NCI-H2227 (cell line): ENCODE data around the gene ANGEL2.
"Not testable (repeated sequence)": the region's sequence is repeated elsewhere in the genome, so short reads cannot be mapped to it uniquely, and the experiment has no call there.

Source experiments
- DNase-seq: peaks from one replicate; lab custom pipeline; 2025; ENCODE audit not compliant: unreplicated experiment; lab: John Stamatoyannopoulos, UW

The ANGEL2 gene

GRCh38 chr1:212976586-212976985, 39.1 kb downstream of the ANGEL2 start:
- no peak for DNase-seq

DNA sequence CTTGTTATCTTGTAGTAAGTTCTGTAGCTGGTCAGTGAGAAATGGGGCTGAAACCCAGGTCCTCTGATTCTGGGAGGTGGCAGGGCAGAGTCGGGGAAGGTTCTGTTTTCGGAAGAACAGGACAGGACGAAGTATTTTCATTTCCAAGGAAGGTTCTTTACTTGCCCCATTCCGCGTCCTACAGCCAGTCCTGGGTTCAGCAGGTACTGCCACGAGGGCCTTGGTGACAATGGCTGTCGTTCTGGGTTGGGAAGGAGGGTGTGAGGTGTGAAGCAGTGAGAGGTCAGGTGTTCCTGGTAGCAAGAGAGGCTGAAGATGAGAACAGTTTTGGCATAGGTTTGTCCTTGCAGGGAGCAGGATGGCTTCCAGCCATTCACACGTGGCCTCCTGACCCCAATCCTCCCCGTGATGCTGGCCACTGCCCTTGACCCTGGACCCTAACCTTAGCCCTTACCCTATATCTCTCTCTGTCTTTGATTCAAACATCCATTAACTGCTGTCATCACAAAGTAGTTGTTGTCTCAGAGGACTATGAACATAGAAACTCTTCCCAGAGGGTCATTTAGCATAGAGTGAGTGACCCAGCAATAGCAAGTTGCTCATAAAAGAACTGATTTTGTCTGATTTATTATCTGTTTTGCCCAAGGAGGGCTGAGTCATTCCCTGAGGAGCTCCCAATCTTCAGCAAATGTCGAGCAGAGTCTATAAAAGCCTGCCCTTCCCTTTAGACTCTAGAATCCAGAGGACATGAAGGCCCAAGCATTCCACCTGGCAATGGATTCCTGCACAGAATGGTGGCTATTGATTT, 40.4 kb downstream of the ANGEL2 start:
- DNase-seq: no peak

DNA sequence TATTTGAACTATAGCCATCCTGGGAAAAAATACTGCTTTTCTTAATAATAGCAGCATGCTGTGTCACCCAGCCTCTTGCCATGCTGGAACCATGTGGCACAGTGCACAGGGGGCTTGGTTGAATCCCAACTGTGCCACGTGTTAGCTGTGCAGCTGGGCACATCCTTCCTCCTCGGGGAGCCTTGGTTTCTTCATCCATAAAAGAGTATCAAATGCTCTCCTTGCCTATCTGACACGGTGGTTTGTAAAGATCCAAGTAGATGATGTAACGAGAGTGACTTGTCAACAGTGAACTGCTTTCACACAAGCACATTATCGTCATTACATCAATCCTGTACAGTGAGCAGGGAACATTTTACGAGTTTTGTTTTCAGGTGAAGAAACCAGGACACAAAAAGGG, 41.0 kb downstream of the ANGEL2 start:
- no peak for DNase-seq

GRCh38 chr1:212973899-212974298, 41.8 kb downstream of the ANGEL2 start:
- DNase-seq: no peak

GRCh38 chr1:212973426-212973825, 42.2 kb downstream of the ANGEL2 start:
- DNase-seq: no peak

DNA sequence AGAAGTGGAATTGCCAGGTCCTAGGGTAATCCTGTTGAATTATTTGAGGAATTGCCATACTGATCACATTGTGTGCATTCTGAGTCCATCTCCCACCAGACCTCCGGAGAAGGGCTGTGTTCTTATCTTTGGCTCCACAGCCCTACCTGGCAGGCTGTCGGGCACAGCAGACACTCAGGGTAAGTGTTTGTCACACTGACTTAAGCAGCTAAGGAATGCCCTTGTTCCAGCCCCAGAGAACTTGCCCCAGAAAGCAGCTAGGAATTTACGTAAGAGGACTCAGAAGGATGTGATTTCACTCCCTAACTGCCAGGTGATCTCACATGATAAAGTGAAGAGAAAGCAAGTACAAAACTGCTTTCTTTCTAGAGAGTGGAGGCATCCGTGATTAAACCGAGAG, 44.4 kb downstream of the ANGEL2 start:
- DNase-seq: no peak

DNA sequence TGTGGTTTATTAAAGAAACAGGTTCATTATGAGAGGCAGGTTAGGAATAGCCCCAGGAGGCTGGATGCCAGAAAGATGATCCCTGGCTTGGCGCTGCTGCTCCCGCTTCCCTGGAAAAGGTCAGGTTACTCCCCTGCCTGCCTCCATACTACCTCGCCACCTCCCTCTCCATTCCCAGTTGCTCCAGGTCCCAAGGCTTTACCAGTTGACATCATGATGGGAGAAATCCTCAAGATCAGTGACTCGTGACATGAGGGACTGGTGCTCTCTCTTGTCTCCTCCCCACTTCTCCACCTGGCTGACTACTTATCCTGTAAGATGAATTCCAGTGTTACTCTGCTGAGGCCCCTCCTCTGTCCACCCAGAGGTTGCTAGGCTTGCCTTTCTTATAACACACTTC, 45.6 kb downstream of the ANGEL2 start:
- DNase-seq: no peak

- DNase-seq: no peak
Measured at GRCh38 chr1:212968368-212968863, 47.3 kb downstream of the ANGEL2 start.

- DNase-seq: peak; percentile 9
Measured at GRCh38 chr1:212967801-212968200, 47.9 kb downstream of the ANGEL2 start.

DNA sequence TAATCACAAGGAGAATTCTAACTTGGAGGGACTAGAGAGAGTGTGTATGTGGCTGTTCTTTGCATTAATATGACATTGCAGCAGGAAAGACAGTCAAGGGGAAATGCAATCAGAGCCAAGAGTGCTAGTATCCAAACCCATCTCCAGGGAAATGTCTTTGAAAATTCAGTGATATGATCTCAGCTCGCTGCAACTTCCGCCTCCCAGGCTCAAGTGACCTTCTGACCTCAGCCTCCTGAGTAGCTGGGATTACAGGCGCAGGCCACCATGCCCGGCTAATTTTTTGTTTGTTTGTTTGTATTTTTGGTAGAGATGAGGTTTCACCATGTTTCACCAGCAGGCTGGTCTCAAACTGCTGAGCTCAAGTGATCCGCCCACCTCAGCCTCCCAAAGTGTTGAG, 49.1 kb downstream of the ANGEL2 start:
- DNase-seq: no peak

DNA sequence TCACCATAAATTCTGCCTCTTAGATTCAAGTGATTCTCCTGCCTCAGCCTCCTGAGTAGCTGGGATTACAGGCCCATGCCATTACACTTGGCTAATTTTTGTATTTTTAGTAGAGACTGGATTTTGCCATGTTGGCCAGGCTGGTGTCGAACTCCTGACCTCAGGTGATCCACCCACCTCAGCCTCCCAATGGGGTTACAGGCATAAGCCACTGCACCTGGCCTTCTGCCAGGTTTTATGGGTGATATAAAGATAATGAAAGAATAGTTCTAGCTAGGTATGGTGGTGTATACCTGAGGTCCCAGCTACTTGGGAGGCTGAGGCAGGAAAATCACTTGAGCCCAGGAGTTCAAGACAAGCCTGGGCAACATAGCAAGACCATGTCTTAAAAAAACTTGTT, 50.7 kb downstream of the ANGEL2 start:
- DNase-seq: not testable (repeated sequence)

DNA sequence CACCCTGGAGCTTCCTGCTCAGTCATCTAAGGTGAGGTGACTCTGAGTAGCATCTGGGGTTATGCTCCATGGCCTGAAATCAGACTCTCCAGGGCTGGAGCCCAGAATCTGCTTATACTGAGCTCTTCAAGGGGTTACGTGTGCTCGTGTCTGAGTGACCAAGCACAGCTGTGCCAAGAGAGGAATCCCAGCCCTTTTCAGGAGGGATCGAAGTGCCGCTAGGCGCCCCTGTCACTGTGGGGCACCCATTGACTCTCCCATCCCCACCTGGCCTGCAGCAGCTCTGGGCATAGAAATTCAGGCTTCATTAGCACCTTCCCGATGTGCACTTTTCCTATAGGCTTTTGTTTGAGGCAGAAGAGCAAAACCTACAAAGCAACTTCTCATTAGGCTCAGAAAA, 51.6 kb downstream of the ANGEL2 start:
- DNase-seq: no peak

- no peak for DNase-seq
Measured at GRCh38 chr1:212962509-212962908, 53.2 kb downstream of the ANGEL2 start.

- DNase-seq: no peak
Measured at GRCh38 chr1:212960932-212961331, 54.7 kb downstream of the ANGEL2 start.

DNA sequence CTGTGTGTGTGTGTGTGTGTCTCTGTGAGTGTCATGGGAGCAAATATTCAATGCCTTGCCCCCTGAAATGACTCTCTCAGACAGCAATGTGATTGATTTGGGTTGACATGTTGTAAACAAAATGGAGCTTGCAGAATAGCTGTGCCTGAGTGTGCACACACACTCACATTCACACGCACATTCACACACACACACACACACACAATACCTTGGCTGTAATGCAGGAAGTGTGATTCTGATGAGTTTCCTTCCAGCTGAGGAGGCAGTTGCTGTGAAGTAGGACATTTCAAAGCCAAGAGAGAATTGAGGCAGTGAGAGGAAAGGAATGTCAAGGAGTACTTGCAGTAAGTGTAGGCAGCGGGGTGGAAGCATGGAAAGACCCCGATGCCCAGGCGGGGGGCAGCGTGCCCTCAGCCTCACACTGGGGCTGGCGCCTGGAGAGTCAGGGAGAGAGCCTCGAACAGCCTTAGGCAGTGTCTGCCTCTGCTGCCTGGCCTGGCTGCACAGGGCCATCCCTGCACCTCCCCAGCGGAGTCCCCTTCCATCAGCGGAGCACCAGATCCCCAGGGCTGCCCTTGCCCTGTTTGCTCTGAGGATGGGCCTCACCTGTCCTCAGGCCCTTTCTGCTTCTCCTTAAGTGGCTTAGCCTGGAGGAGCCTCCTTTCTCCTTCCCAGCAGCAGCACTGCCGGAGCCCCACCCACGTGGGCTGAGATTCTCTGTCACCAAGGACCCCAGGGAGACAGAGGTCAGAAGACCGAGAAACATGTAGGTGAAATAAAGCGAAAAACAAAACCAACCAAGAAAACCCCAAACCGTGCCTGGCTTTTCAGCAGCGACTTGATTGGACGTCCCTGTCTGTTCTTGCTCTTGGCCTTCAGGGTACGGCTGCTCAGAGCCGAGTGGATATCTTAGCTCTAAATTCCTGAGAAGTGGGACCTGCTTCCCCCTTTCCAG, 56.1 kb downstream of the ANGEL2 start:
- no peak for DNase-seq

DNA sequence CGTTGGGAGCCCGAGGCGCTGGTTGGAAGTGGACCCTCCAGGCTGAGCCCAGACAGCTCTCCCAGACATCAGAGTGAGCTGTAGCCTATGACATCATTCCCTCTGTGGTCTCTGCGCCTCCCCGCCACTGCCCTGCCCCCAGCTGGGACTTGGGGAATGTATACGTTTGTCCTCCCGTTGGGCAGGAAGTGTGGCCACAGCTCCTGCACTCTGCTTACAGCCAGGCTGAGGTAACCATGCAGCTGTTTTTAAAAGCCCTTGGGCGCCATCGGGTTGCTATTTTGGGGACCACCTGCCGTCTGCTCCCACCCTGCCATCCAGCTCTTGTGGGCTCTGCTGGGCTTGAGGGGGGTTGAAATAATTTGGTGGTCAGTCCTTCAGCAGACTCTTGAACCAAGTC, 57.5 kb downstream of the ANGEL2 start:
- no peak for DNase-seq

GRCh38 chr1:212957546-212957945, 58.1 kb downstream of the ANGEL2 start:
- no peak for DNase-seq

DNA sequence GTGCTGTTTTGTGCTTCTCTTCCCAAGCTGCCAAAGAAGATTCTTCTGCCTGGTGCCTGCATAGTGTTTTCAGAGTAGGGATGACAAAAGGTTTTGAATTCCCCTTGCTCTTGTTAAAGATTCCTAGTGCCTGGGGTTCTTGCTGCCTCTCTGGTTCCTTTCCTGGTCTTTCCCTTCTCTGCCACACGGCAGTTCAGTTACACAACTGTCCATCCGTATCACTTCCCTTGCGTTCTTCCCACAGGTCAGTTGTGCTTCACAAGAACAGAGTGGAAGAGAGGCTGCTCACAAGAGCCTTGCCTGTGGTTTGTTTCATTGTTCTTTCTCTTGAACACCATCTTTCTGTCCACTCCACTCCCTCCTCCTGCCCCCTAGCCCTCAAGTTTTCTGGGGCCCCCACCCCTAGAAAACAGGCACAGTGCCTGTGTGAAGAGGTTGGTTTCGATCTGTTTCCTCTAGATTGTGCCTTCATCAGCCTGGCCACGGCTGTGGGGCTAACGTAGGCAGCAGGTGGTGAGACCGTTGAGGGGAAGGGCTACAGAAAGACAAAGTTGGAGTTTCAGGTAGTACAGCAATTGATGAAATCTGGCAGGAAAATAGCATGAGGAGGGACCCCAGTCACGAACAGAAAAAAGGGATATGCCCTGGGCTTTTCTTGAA, 59.6 kb downstream of the ANGEL2 start:
- no peak for DNase-seq

DNA sequence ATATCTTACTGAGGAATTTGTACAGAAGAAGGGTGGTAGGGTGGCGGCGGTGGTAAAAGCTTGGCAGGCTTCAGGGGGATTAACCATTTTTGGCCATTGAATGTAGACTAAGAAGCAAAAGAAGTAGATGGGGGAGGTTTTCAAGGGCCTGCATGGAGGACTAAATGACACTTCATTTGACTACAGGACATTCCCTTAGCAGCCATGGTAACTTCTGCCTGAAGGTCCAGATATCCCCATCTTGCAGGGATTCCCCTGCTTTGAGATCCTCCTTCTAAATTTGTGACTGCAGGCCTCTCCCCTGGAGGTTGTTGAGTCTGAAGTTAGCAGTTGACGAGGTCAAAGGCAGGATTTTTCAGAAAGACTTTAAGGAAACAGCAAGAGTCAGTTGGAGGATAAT, 60.6 kb downstream of the ANGEL2 start:
- no peak for DNase-seq

GRCh38 chr1:212954514-212954913, 61.2 kb downstream of the ANGEL2 start:
- no peak for DNase-seq

DNA sequence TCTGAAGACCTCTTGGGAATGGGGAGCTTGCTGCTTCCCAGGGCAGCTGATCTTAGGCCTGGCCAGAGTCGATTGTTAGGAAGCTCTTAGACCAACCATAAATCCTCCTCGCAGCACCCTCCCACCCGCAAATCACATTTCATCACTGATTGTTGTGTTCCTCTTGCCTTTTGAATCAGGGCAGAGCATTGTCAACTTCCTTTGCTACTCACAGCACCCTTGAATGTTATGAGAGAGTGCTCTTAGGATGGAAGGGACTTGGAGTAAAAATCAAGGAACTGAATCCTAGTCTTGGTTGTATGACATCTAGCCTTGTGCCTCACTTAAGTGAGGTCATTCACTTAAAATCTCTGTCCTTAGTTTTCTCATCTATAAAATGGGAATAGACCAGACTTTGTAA, 62.3 kb downstream of the ANGEL2 start:
- DNase-seq: no peak

DNA sequence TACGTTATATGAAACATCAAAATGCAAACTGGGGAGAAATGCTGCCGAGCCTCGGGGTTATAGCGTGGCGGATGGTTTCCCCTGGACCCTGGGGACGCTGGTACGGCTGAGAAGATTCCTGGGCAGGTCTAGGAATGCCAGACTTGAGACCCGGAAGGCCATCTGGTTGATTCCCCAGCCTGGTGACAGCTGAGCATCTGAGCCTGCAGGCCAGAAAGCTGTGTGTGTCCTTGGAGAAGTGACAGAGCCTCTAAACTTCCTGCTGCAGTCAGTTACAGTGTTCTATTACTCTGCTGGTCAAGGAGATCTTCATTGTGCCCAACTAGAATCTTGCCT, 63.1 kb downstream of the ANGEL2 start:
- DNase-seq: no peak
